Fibroblast of mammary gland (primary cell): ENCODE results near the gene BTG1.

ENCODE experiments used
- DNase-seq: peaks from one replicate; pipeline ENCODE4 v3.0.0-alpha.2; 2010; ENCODE audit warnings: low read depth
- H3K4me3 ChIP-seq: 2 replicates; pipeline ENCODE4 v1.5.1; 2011; ENCODE audit warnings: low read depth, mild to moderate bottlenecking, low read length, moderate library complexity; ENCODE audit not compliant: control insufficient read depth
- TF ChIP-seq, protein P1 (sequence below): conservative IDR thresholded peaks from 2 replicates; pipeline ENCODE4 v1.5.1; 2011; ENCODE audit warnings: low read depth, low read length, inconsistent platforms; ENCODE audit not compliant: control insufficient read depth, insufficient read depth

Gene BTG1

DNA sequence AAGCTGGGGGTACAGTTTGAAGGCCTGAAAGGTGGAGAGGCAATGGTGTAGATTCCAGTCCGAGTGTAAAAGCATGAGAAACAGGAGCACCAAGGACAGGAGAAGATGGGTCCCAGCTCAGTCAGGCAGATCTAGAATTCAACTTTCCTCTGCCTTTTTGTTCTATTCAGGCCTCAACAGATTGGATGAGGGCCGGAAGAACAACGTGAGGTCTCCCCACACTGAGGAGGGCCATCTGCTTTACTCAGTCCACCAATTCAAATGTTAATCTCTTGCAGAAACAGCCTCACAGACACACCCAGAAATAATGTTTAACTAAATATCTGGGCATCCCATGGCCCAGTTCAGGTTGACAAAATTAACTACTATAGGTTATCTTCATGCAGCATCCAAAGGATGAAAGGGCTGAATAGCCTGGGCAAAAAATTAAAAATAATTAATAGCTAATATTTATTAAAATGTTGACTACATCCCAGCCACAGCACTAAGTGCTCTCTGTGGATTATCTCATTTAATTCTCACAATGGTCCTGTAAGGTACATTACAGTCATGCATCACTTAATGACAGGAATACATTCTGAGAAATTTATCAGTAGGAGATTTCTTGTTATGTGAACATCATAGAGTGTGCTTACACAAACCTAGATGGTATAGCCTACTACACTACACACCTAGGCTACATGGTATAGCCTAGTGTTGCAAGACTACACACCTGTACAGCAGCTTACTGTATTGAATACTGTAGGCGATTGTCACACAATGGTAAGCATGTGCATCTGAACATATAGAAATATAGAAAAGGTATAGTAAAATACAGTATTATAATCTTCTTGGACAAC lies 22.5 kb downstream of the BTG1 start:
- no peak for DNase-seq
- TF ChIP-seq, protein P1, sequence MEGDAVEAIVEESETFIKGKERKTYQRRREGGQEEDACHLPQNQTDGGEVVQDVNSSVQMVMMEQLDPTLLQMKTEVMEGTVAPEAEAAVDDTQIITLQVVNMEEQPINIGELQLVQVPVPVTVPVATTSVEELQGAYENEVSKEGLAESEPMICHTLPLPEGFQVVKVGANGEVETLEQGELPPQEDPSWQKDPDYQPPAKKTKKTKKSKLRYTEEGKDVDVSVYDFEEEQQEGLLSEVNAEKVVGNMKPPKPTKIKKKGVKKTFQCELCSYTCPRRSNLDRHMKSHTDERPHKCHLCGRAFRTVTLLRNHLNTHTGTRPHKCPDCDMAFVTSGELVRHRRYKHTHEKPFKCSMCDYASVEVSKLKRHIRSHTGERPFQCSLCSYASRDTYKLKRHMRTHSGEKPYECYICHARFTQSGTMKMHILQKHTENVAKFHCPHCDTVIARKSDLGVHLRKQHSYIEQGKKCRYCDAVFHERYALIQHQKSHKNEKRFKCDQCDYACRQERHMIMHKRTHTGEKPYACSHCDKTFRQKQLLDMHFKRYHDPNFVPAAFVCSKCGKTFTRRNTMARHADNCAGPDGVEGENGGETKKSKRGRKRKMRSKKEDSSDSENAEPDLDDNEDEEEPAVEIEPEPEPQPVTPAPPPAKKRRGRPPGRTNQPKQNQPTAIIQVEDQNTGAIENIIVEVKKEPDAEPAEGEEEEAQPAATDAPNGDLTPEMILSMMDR = no peak
- H3K4me3 ChIP-seq = no peak overlapping the region

DNA sequence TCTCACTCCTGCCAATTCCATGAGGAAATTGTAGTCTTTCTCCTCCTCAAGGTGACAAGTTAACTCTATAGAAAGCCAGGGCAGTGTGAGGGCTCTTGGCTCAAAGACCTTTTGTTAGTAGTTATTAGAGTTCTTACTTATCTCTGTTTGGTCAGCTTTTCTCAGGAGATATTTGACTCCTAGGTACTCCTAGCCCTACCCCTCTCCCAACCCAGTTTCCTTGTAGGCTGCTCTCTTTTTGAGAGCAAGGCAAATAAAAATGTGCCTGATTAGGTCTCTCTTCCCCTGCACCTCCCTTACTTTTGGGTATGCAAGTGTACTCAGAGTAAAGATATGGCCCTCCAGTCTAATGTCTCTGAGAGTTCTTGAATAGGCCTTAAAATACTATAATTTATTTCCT lies 23.8 kb downstream of the BTG1 start:
- DNase-seq = no peak
- no peak overlapping the region for H3K4me3 ChIP-seq

DNA sequence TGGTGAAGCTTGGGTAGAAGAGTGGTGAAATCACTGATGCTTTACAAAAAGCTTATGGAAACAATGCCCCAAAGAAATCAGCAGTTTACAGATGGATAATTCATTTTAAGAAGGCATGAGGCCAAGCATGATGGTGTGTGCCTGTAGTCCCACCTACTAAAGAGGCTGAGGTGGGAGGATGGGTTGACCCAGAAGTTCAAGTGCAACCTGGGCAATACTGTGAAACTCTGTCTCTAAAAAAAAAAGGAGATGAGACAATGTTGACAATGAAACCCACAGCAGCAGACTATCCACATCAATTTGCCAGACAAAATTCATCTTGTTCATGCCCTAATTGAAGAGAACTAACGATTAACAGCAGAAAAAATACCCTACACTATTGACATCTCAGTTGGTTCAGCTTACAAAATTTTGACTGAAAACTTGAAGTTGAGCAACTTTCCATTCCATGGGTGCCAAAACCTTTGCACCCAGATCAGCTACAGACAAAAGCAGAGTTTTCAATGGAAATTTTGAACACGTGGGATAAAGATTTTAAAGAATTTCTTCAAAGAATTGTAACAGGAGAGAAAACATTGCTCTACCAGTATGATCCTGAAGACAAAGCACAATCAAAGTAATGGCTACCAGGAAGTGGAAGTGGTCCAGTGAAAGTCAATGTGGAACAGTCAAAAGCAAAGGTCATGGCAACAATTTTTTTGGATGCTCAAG lies 26.7 kb downstream of the BTG1 start:
- no peak for DNase-seq
- H3K4me3 ChIP-seq = no peak overlapping the region

More for the DNA sequence above, 23.8 kb downstream of the BTG1 start:
- TF ChIP-seq, protein P1 = no peak

DNA sequence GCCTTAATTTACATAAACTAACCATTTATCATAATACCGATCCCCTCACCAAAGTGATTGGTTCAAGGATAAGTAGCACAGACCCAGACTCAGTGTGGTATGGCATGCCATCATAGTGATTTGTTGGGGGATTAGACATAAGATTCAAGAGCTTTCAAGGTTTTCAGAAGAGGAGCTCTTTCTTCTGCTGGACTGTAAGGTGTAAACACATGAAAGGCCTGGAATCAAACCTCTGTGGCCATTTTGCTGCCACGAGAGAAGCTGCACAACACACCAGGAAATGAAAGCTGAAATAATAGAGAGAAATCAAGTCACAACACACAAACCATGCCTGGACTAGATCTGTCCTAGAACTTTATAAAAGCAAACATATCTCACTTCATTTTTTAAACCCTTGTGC lies 30.8 kb downstream of the BTG1 start:
- no peak for DNase-seq
- no peak overlapping the region for H3K4me3 ChIP-seq
- TF ChIP-seq, protein P1 = no peak

More for the DNA sequence above, 26.7 kb downstream of the BTG1 start:
- TF ChIP-seq, protein P1 = no peak

DNA sequence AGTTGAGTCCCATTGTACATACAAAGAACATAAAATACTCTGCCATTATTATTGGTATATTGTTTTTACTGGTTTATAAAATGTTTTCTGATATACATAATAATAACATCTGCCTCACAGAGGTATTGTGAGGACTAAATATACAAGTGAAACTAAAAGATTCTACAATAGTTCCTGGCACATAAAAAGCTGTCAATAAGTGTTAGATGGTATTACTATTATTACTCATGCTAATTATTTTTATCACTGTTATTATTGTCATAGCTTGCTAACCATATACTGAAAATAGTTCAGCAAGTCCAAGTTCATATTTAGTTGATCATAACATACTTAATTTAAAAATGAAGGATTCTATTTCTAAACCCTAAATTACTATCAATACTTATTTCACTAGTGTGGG lies 34.4 kb downstream of the BTG1 start:
- TF ChIP-seq, protein P1 = no peak
- DNase-seq = no peak
- H3K4me3 ChIP-seq = no peak overlapping the region

DNA sequence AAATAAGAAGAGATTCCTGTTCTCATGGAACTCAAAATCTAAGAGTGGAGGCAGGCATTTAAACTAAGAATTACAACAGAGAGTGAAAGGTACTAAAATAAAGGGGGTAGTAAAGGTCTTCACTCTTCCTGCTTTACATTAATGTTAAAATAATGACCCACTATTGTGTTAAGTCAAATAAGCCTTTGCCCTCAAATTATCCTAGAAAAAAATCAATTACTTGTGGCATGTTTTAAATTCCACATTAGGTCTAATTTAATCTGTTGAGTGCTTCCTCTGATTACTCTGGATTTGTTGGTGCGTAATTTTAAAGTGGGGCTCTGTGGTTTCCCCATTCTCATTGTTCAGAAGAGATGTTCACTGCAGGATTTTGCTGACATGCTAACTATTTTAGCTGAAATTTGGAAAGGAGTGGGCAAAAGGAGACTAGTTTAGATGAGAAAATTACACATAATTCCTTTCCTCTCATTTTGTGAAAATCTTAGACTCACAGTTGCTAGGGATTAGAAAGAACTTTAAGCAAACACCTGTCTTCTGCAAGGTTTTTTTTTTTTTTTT lies 35.5 kb downstream of the BTG1 start:
- TF ChIP-seq, protein P1 = no peak
- DNase-seq = no peak
- no peak overlapping the region for H3K4me3 ChIP-seq
